ENCODE results near the gene TMPRSS6. TPM values are rescaled to one million over a fixed set of nuclear protein-coding genes. Genes with fewer than 3 reads are reported as not detected.

TMPRSS6 gene
- total and polyA plus RNA-seq, 2 of the 8 experiments (the other 6 are each of a cell fraction or from before 2014, with no cell fraction given): 0.02 TPM; not detected in 1

- H4K20me1 ChIP-seq (replicated peaks in 1 of 2; ENCODE audit: control insufficient read depth in 1 of 2, insufficient read depth in 2 of 2, low read length in 2 of 2): no peaks in the 10 kb centered on the region
- no peak overlapping the region for H3K4me3 ChIP-seq (ENCODE audit: extremely low read depth in 1 of 4, insufficient read depth in 2 of 4, low read depth in 3 of 4, low read length in 4 of 4)
- FAIRE-seq (no peak), DNase-seq (ENCODE audit: low read depth in 1 of 2, low spot score in 2 of 2) (no peak)
- no peak overlapping the region for H3K56ac ChIP-seq (replicated peaks; ENCODE audit: insufficient read length, low read depth, low read length)
- H3K79me2 ChIP-seq (ENCODE audit: control insufficient read depth in 1 of 2, insufficient read depth in 2 of 2, low read length in 2 of 2): no peaks in the 10 kb centered on the region
- ChIA-PET CTCF (ENCODE audit: partially characterized antibody) (interaction anchor here (0.6 to 1.9 kb wide), 4 partner anchors 9 to 250 kb away, joined by 3 to 5 read pairs (median 4); no protein-coding TSS in a partner anchor), POLR2A (ENCODE audit: partially characterized antibody) (no interaction called here)
- no peaks in the 10 kb centered on the region for H3K36me3 ChIP-seq (ENCODE audit: control insufficient read depth in 2 of 4, insufficient read depth in 4 of 4, low read length in 3 of 4)
- H2BK5ac ChIP-seq (ENCODE audit: low read depth, low read length): no peak overlapping the region
- peak overlapping the region; percentile 8; the same call in 1 of the 2 replicates for H2BK20ac ChIP-seq (ENCODE audit: low read length)
- H4K91ac ChIP-seq (replicated peaks; ENCODE audit: insufficient read length, low read length): no peak overlapping the region
- no peak overlapping the region for H3K27ac ChIP-seq (ENCODE audit: low read depth, low read length)
- no peak overlapping the region for H4K5ac ChIP-seq (ENCODE audit: insufficient read length, low read depth, low read length)
- no peak overlapping the region for H2AFZ ChIP-seq (ENCODE audit: low read length)
- no peak overlapping the region for H3K23ac ChIP-seq (ENCODE audit: insufficient read length)
- H3K4me1 ChIP-seq (replicated peaks in 1 of 4; ENCODE audit: control insufficient read depth in 3 of 4, insufficient read depth in 4 of 4, low read length in 3 of 4): no peaks in the 10 kb centered on the region; a peak in 1 of 7 replicates
- no peak overlapping the region for H2BK120ac ChIP-seq (replicated peaks; ENCODE audit: low read depth, low read length)
- H3K4me2 ChIP-seq (ENCODE audit: insufficient read depth in 1 of 2, low read depth in 2 of 2, low read length in 2 of 2): no peak overlapping the region
- H3K18ac ChIP-seq (ENCODE audit: extremely low read depth, low read length): no peak overlapping the region
- peaks cover 1% of the 10 kb centered on the region; the same call in 1 of the 2 replicates for H3K23me2 ChIP-seq (ENCODE audit: low read depth, low read length)
- H4K8ac ChIP-seq (ENCODE audit: extremely low read depth, insufficient read depth, low read length): no peak overlapping the region
- no peak overlapping the region for H3K14ac ChIP-seq (ENCODE audit: insufficient read length)
- H2BK12ac ChIP-seq (ENCODE audit: low read depth, low read length): no peak overlapping the region
- no peaks in the 10 kb centered on the region for H3K79me1 ChIP-seq (ENCODE audit: low read depth, low read length)
- no peak overlapping the region for H2AK5ac ChIP-seq (ENCODE audit: low read depth, low read length)
- H3K9me3 ChIP-seq (ENCODE audit: insufficient read depth in 2 of 2, low read depth in 1 of 2, low read length in 1 of 2): no peaks in the 10 kb centered on the region
- H3K4ac ChIP-seq (replicated peaks; ENCODE audit: insufficient read length, low read depth, low read length): no peak overlapping the region
- H3K27me3 ChIP-seq (replicated peaks in 1 of 4; ENCODE audit: control insufficient read depth in 3 of 4, extremely low read depth in 1 of 4, insufficient read depth in 3 of 4, low read length in 3 of 4): 0 out of 7 replicates have a peak, but pooled peaks cover 0 to 3% (median 0%) of the 10 kb centered on the region in 4 experiments
- H3K9ac ChIP-seq (replicated peaks in 1 of 4; ENCODE audit: extremely low read depth in 1 of 4, low read depth in 3 of 4, low read length in 3 of 4): no peak overlapping the region
- no peak overlapping the region for H2BK15ac ChIP-seq (ENCODE audit: low read length)
- 87% methylated on average over 5 of the region's 5 CpGs; no CpG with 5 or more reads in 1 of the 2 experiments for WGBS, 2 experiments (ENCODE audit: extremely low coverage in 1 of 2, insufficient coverage in 1 of 2, insufficient read length in 1 of 2, insufficient replicate concordance in 2 of 2, low coverage in 1 of 2, low lambda C conversion rate in 2 of 2, missing lambda C conversion rate in 1 of 2)
- no peak for TF ChIP-seq CHD2 (IDR thresholded peaks at IDR 0.05; ENCODE audit: low read length)
- TF ChIP-seq SUZ12 (IDR thresholded peaks at IDR 0.05; ENCODE audit: low read length): no peak
- no peak for TF ChIP-seq ATF3 (IDR thresholded peaks at IDR 0.05; ENCODE audit: insufficient read depth, low read depth, low read length)
- TF ChIP-seq TAF7 (optimal IDR thresholded peaks at IDR 0.05; ENCODE audit: borderline replicate concordance, low read depth, low read length): no peak
- TF ChIP-seq TEAD4 (IDR thresholded peaks at IDR 0.05; ENCODE audit: low read depth, low read length): no peak
- no peak for TF ChIP-seq YY1 (IDR thresholded peaks at IDR 0.05; ENCODE audit: low read depth, low read length)
- no peak for TF ChIP-seq RNF2 (IDR thresholded peaks at IDR 0.05; ENCODE audit: borderline replicate concordance, low read depth, low read length, missing control alignments, poor library complexity, severe bottlenecking)
- no peak for TF ChIP-seq BACH1 (IDR thresholded peaks at IDR 0.05; ENCODE audit: low read length)
- no peak for TF ChIP-seq SP2 (IDR thresholded peaks at IDR 0.05; ENCODE audit: low read length)
- no peak for TF ChIP-seq JUND (IDR thresholded peaks at IDR 0.05; ENCODE audit: low read length)
- TF ChIP-seq KDM5A (IDR thresholded peaks at IDR 0.05; ENCODE audit: low read length): no peak
- no peak for TF ChIP-seq RXRA (IDR thresholded peaks at IDR 0.05; ENCODE audit: insufficient read depth, low read depth, low read length)
- no peak for TF ChIP-seq SIN3A (conservative IDR thresholded peaks at IDR 0.05 in 1 of 2, IDR thresholded peaks at IDR 0.05 in 1 of 2; ENCODE audit: low read depth in 1 of 2, low read length in 2 of 2)
- TF ChIP-seq SP4 (IDR thresholded peaks at IDR 0.05; ENCODE audit: low read length): no peak
Observed at GRCh38 chr22:37105990-37106389, 3.5 kb downstream of the TMPRSS6 start.
